Prostate gland (tissue), 2 donors: ENCODE results near the gene PICALM.

Experiments used
- CTCF ChIP-seq, 4 experiments: fragments of 200-600 bp in 2 of 4; fragments of 450-650 bp in 2 of 4; sonication (generic) in 2 of 4; IDR thresholded peaks; 1 replicate in 3 of 4; 2 replicates in 1 of 4; pipeline ENCODE4 v1.5.1; 2016 to 2019; ENCODE audit warnings: antibody characterized with exemption in 4 of 4, mild to moderate bottlenecking in 2 of 4, moderate library complexity in 2 of 4
- POLR2A ChIP-seq: fragments of 450-650 bp; IDR thresholded peaks from one replicate; pipeline ENCODE4 v1.6.1; 2016; ENCODE audit warnings: antibody characterized with exemption, mild to moderate bottlenecking
- POLR2AphosphoS5 ChIP-seq: sonication (generic); formaldehyde crosslinking; IDR thresholded peaks from one replicate; pipeline ENCODE4 v1.6.1; 2017; ENCODE audit warnings: antibody characterized with exemption

GRCh38 chr11:86108890-86109638, 40.2 kb upstream of the PICALM start:
- TF ChIP-seq POLR2A (no peak), CTCF (IDR thresholded peaks at IDR 0.05) (no peak), POLR2AphosphoS5 (no peak)
